Airway epithelial cell (primary cell): ENCODE results near the gene MPV17. TPM values are rescaled to one million over a fixed set of nuclear protein-coding genes. Genes with fewer than 3 reads are reported as not detected.

Source experiments
- total RNA-seq: library from RNA; depleted of rRNA; stranded (reverse); fragments of >200 nt; gene quantifications from 2 replicates; pipeline ENCODE4 v1.2.3, GENCODE V29; 2015

MPV17 gene, protein sequence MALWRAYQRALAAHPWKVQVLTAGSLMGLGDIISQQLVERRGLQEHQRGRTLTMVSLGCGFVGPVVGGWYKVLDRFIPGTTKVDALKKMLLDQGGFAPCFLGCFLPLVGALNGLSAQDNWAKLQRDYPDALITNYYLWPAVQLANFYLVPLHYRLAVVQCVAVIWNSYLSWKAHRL
- 73.2 and 88.3 TPM in 2 replicates for total RNA-seq

DNA sequence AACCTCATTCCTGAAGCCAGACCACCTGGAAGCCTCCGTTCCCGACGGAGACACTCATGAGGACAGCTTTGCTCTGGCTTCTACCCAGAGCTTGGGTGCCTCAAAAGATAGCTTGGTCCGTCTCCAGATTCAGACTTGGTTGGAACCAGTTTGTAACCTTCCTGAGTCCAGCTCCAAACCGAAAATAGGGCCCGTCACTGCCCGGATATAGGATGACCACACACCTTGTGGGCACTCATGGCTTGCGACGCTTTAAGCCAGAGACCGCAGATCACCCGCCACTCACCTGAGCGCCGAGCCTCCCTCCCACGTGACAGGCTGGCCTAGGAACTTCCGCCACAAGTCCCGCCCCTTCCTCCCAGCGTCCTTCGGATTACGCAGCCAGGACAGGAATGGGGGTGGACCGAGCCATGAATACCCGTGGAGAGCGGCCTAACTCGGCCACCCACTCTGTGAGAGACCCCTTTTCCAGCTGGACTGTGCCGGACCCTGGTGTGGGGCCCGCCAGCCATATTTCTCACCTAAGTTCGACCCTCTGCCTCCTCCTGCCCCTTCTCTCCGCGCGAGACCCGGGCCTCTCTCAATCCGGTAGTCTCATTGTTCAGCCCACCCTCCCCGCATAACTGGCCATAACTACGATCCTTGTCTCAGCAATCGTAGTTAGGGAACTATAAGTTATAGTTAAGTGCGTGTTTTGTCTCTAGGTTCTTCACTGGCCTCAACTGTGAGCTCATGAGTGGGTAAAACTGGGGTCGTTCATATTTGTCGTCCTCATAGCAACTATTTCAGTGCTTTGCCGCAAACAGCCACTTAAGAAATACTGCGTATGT, at the start of gene MPV17:
MPV17 (minus strand) TSS at position 332 of the 830 bp plus-strand sequence. CDS start 580 bp downstream, outside the sequence.

DNA sequence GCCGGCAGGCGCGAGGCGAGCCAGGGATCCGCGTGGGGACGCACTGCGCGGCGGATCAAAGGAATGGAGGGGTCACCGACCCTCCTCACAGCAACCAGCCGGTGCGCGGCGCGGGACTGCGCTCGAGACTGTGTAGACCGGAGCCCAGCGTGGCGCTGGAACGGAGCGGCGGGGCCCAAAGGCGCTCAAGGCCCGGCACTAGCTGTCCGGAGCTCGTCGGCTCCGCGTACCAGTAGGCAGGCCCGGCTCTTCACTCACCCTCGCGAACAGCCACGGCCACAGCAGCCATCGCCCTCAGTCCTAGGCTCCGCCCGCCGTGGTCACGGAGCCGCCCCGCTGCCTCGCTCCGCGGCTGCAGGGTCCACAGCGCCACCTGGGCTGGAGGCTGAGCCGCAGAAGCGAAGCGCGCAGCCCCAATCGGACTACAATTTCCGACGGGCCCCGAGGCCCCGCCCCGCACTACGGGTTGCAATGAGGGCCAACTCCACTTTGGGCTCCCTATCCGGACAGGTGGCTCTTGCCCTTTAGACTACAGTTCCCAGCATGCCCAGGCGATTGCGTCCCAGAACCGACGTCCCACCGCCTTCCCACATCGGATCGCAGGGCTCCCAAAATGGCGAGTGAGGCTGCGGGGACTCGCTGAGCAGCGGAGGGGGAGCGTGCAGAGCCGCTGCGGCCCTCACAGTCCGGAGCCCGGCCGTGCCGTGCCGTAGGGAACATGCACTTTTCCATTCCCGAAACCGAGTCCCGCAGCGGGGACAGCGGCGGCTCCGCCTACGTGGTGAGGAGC, 47.3 kb upstream of the MPV17 start, which contains the start of the genes EIF2B4 and SNX17:
EIF2B4 (minus strand) TSS at position 313 of the 790 bp plus-strand sequence; CDS start at position 289, 24 bp downstream.
SNX17 (plus strand) TSS at position 591 of the 790 bp plus-strand sequence; CDS start at position 719, 128 bp downstream.

DNA sequence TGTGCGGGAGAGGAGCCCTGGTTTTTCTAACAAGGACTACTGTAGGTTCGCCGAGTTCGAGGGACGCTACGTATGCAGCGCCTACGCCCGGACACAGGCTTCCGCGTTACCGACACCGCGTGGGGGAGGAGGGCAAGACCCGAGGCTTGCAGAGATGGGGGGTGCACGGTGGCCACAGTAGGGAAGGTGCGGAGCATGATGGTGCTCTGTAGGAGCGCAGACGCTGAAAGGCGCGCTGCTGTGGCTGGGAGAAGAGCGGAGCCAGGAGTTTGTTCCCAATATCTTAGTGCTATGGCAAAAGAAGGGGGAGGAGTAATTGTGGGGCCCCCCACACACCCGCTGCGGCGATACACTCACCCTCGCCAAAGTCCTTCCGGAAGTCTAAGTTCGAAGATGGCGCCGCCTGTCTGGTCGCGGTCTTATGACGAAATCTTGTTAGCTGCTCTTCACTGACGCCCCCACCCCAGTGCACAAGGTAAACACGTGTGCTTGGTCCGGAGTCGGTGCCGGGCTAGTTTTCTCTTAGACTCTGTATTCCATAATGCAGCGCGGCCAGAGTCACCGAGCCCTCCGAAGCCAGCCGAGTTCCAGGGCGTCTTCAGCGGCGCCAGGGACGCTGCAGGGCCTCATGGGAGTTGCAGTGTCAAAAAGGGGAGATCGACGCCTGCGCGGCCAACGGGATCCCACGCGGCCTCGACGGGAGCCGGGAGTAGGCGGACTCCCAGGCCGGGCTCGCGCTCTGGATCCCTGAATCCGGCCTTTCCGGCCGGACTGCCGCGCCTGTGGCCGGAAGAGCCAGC, 33.7 kb upstream of the MPV17 start, which contains the start of gene GTF3C2:
GTF3C2 (minus strand) TSS at position 383 of the 800 bp plus-strand sequence. CDS start 13,210 bp downstream, outside the sequence.

DNA sequence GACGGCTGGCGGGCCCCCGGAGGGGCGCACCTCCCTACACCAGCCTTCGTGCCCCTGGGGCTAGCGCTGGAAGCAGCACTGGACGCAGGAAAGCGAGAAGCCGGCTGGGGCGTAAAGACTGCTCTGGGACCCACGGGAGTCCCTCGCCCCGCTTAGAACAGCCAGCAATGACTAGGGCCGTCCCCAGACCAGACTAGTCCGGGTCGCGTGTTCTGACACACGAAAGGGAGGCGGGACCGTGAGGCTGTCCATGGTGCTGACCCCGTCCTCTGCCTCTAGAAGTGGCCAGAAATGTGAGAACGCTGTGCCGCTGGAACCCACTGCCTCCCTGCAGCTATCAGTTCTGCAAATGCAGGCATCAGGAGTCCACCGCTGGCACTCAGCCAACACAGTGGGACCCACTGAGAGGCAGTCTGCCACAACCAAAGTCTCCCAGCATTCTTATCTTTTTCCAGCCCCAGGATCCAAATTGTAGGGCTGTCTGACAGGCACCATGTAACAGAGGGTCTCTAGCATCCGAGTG, 14.5 kb downstream of the MPV17 start, which contains the start of gene UCN:
UCN (minus strand) TSS at position 87 of the 523 bp plus-strand sequence. CDS start 550 bp downstream, outside the sequence.

DNA sequence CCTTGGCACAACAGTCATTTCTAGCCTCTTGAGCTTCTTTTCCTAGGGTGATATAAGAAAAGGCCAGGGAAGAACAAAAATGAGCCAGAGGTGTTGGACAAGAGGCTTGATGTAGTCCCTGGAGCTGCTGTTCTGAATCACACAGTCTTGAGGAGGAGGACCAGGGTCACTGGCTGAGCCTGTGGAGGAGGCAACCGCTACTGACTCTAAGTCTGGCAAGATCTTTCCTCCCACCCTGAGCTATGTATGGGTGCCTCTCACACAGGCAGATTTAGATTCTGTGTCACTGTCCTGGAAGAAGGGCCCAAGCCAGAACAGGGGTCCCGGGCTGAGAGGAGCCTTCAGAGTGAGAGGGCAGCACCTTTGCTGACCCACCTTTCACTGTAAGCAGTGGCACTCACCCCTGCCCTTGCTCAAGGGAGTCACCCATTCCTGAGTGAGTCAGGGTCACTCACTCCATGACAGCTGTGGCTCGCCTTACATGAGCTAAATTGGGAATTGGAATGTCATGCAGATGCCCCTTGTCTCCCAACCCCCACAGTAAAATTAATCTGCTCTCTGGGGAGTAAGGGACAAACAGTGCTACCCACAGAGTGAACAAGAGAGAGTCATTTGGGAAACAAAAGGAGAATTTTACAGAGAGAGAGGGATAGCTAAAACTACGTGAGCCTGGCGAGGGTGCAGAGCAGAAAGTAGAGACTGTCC, 40.9 kb downstream of the MPV17 start, which contains the start of gene TRIM54:
TRIM54 (plus strand) TSS at position 575 of the 705 bp plus-strand sequence. CDS start 303 bp downstream, outside the sequence.

DNA sequence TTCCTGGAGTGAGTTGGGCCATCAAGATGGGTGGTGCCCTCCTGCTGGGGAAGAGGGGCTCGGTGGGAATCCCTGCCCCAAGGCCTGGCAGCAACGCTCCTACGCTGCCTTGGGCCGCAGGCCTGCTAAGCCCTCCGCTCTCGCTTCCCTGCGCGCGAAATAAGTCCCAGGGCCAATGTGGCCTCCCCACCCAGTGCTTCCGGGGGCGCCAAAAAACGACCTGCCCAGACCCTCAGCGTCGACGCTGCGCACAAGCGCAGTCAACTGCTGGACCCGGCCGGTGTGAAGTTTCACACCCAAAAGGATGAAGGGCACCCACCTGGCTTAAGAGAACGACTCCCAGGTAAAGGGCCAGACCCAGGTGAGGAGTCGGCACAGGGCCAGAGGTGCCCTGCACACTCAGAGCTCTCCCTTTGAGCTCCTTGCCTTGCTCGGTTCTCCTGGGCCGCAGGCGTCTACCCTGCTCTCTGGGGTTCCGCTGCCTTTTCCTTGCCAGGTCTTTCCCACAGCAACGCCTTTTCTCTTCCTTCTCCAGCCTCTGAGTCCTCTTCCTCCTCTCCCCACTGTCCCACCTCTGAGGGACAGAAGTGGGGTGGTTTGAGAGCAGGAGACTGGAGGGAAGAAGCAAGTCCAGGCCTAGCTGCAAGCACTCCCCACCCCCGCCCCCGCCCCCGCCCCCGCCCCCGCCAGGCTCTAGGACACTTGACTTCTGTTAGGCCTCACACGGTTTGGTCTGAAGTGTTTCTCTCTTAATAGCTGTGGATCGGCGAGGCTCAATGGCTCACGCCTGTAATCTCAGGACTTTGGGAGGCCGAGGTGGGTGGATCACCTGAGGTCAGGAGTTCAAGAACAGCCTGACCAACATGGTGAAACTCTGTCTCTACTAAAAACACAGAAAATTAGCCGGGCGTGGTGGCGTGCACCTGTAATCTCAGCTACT, 47.4 kb downstream of the MPV17 start, which contains the start of gene DNAJC5G:
DNAJC5G (plus strand) TSS at position 223 of the 940 bp plus-strand sequence. CDS start 1,296 bp downstream, outside the sequence.

DNA sequence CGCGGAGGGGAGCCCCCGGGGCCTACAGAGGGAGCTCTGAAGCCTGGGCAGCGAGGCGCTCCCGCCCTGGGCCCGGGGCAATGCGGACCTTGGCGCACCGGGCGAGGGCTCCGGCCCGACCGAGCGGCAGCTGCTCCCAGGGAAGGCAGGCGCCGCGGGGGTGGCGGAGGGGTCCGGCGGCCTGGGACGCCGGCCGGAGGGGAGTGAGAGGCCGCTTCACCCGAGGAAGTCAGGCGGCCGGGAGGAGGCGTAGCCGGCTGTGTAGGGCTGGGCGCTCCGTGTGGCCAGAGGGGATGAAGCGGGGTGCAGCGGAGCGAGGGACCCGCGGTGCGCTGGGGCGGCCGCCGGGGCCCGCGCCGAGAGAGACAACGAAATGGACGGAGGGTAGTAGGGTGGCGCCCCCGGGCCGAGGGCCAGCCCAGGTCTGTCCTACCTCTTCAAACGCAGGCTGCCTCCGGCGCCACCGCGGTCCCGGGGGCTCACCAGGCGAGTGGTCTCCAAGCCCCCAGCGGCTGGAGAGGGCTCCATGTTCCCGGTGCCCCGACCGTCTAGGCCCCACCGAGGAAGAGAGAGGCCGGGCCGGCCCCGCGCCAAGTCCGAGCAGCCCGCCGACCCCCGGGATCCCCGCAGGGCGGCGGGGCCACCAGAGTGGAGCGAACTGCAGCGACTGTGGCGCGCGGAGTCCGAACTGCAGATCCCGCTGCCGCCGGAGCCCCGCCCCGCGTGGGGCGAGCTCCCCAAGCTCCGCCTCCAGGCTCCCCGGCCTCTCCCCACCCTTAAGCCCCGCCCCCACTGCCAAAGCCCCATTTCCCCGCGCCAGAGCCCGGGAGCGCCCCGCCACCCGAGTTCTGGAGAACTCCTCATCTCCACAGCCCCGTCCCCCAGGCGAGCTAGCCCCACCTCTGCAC, 60.3 kb downstream of the MPV17 start, which contains the start of gene SLC30A3:
SLC30A3 (minus strand) TSS at position 669 of the 908 bp plus-strand sequence; CDS start at position 528, 141 bp downstream.

Other genes with a start within 250 kb of the MPV17 start
- 5.8 and 6.1 TPM in 2 replicates for gene EMILIN1, start 244.5 kb downstream of the MPV17 start, total RNA-seq
- gene KHK, start 236.3 kb downstream of the MPV17 start, total RNA-seq, result 2.2 and 4.6 TPM in 2 replicates
- gene CGREF1, start 204.0 kb downstream of the MPV17 start, total RNA-seq, result 0.70 and 3.2 TPM in 2 replicates
- not detected in 2 replicates for gene ABHD1, start 199.3 kb downstream of the MPV17 start, total RNA-seq
- 59.9 and 68.1 TPM in 2 replicates for gene PREB, start 188.5 kb downstream of the MPV17 start, total RNA-seq
- not detected in 2 replicates for gene PRR30, start 183.7 kb downstream of the MPV17 start, total RNA-seq
- not detected in 2 replicates for gene TCF23, start 174.1 kb downstream of the MPV17 start, total RNA-seq
- 120 and 148 TPM in 2 replicates for gene ATRAID, start 111.1 kb downstream of the MPV17 start, total RNA-seq
- 29.6 and 40.1 TPM in 2 replicates for gene SLC5A6, start 110.8 kb downstream of the MPV17 start, total RNA-seq
- 43.7 and 51.4 TPM in 2 replicates for gene CAD, start 105.7 kb downstream of the MPV17 start, total RNA-seq
- gene SLC30A3, start 60.0 kb downstream of the MPV17 start, total RNA-seq, result not detected in 2 replicates
- not detected in 2 replicates for gene DNAJC5G, start 47.7 kb downstream of the MPV17 start, total RNA-seq
- gene TRIM54, start 40.7 kb downstream of the MPV17 start, total RNA-seq, result not detected in 2 replicates
- gene UCN, start 14.7 kb downstream of the MPV17 start, total RNA-seq, result 0.49 and 1.7 TPM in 2 replicates
- gene GTF3C2, start 33.7 kb upstream of the MPV17 start, total RNA-seq, result 38.6 and 48.0 TPM in 2 replicates
- 35.3 and 37.6 TPM in 2 replicates for gene EIF2B4, start 47.2 kb upstream of the MPV17 start, total RNA-seq
- gene SNX17, start 47.5 kb upstream of the MPV17 start, total RNA-seq, result 86.1 and 106 TPM in 2 replicates
- gene ZNF513, start 57.6 kb upstream of the MPV17 start, total RNA-seq, result 9.1 and 11.0 TPM in 2 replicates
- gene PPM1G, start 86.5 kb upstream of the MPV17 start, total RNA-seq, result 114 and 115 TPM in 2 replicates
- gene NRBP1, start 105.5 kb upstream of the MPV17 start, total RNA-seq, result 64.1 and 83.3 TPM in 2 replicates
- gene KRTCAP3, start 119.3 kb upstream of the MPV17 start, total RNA-seq, result 44.1 and 86.7 TPM in 2 replicates
- gene IFT172, start 166.6 kb upstream of the MPV17 start, total RNA-seq, result 8.2 and 9.2 TPM in 2 replicates
- gene FNDC4, start 172.1 kb upstream of the MPV17 start, total RNA-seq, result 9.7 and 12.5 TPM in 2 replicates
- gene GCKR, start 173.7 kb upstream of the MPV17 start, total RNA-seq, result not detected in 2 replicates